ENCODE measurements around the gene ABHD17A.
"Not testable (repeated sequence)": the region's sequence is repeated elsewhere in the genome, so short reads cannot be mapped to it uniquely, and the experiment has no call there.

The ABHD17A gene

GRCh38 chr19:1880611-1881392, 4.5 kb downstream of the ABHD17A start:
- no peak for DNase-seq

DNA sequence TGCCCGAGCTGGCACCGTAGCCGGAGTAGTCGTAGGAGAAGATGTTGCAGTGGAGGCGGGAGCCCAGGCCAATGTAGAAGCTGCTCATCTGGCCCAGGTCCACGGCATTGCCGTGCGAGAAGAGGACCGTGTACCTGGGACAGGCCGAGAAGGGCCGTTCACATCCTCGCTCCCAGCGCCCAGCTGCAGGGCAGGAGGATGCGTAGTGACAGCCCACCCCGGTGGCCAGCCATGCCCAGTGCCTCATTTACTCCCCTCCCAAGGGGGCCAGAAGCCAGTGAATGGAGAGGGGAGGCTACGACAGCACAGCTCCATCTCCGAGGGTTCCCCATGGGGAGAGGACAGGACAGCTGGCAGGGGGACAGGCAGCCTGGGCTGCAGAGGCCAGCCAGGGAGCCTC, 5.3 kb downstream of the ABHD17A start:
- DNase-seq: not testable (repeated sequence)

- DNase-seq: not testable (repeated sequence)
These were observed 6.7 kb downstream of the ABHD17A start for GRCh38 chr19:1878583-1878982.

DNA sequence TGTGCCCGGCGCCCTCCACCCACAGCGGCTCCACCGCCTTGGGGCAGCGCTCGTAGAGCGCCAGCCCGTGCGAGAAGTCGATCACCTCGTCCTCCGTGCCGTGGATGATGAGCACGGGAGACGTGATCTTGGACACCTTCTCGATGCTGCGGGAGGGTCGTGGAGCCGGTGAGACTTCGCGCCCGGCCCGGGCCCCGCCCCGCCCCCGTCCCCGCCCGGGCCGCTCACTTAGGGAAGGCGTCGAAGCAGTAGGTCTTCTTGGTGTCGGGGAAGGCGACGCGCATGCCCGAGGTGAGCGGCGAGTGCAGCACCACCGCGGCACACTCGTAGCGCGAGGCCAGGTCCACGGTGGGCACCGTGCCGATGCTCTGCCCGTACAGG, 8.0 kb downstream of the ABHD17A start:
- DNase-seq: not testable (repeated sequence)

DNA sequence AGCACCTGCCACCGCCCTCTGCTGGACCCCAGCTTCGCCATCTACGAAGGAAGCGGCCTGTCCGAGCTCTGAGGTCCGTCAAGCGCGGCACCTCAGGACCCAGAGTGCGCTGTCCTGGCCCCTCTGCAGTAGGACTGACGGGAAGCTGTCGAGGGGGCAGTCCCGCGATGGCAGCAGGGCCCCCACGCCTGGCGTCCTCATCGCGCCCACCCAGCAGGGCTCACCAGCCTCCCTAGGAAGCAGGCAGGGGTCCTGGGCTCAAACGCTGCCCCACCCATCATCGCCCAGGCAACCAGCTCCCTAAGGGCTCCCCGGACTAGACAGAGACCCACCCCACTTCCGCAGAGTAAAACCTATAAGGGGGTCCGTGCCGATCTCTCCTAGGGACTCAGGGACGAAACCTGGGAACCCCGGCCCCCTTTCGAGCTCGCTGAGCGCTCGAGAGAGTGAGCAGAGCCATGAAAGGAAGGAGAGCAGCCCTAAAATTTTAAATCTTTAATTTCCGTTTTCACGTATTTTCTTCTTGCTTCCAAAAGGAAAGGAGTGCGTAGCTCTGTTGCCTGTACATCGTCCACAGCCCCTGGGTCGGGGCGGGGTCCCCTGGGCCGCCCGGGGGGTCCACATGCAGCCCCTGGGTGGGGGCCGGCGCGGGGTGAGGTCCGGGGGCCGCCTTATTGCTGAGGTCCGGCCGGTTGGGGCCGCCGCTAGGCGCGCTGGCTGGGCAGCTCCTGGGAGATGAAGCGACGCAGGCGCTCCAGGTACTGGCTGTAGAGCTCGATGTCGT, 8.6 kb downstream of the ABHD17A start:
- DNase-seq: peak; percentile 52

DNA sequence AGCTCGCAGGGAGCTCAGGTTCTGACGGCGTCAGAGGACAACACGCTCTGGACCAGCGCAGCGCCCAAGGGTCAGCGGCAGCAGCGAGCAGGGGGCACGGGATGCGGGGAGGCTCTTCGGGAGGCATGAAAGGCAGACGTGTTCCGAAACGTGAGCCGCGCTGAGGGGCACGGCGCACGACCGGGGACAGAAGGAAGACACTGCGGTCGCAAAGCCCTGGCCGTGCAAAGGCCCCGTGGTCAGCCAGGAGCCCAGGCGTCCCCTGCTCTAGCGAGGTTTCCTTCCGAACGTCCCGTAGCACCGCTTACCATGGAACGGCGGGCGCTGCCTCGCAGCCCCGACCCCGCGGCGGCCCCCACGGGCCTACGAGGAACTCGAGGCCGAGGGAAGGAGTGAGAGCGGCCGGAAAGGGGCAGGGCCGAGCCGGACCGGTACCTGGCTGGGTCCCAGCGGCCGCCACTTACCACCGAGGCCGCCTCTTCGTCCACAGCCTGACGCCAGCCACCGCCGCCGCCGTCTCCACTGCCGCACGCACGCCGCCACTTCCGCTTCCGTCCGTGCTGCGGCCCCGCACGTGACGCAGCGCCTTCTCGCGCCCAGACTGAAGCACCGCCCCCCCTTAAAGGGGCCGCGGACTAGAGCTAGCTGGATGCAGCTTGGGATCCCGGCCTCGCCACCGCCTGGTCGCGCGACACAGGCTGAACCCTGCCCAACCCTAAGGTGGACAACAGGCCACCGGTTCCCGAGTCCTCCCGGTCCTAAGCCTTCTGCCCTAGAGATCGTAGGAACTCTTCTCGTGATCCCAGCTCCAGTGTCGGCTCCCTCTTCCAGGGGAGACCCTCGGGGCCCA, 9.4 kb downstream of the ABHD17A start:
- peak; percentile 94 for DNase-seq

GRCh38 chr19:1875265-1875645, 10.0 kb downstream of the ABHD17A start:
- DNase-seq: not testable (repeated sequence)

- no peak for DNase-seq
These were observed 10.6 kb downstream of the ABHD17A start for GRCh38 chr19:1874554-1875185.

GRCh38 chr19:1873524-1874473, 11.5 kb downstream of the ABHD17A start:
- DNase-seq: peak; percentile 37

DNA sequence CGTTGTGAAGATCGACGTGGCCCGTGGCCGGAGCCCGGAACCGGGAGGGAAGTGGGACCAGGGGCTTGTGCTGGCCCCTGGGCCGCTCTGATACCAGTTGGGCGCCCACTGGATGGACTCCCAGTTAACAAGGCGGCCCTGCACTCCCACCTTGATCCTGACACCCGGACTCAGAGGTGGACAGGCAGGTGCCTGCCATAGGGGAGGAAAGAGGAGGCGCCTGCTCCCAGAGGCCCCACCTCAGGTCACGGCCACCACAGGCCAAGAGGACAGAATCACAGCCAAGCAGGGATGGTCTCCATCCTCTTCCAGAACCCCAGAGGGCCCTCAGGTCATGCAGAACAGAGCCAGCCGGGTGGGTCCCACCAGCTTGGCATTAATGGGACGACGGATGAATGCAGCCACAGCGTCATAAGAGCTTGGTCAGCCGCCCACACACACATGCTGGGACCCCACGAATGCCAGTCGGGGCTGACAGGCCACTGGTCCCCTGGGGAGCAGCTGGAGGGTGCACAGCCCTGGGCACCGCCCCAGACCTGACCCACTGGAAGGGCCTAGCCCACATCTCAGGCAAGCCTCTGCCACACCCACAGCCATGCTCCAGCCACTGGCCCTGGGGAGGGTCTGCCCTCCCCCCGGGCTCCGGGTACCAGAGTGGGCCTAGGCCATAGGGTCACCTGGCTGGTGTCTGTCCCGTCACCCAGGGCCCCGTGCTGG, 12.3 kb downstream of the ABHD17A start:
- no peak for DNase-seq

DNA sequence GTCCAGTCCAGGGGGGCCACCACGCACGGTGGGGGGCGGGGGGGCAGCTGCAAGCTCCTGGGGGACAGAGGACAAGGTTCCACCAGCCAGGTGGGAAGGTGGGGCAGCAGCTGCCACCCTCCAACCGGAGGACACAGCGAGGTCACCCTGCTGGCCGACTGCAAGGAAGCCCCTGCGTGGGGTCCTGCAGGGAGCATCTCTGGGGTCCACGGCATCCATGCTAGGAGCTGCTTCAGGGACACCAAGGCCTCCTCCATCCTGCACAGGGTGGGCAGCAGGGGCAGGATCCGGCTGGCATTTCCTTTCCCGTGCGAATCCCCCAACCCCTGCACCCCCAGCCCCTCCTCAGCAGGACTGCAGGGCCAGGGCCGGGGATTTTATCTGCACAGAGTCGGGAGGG, 13.7 kb downstream of the ABHD17A start:
- no peak for DNase-seq

DNA sequence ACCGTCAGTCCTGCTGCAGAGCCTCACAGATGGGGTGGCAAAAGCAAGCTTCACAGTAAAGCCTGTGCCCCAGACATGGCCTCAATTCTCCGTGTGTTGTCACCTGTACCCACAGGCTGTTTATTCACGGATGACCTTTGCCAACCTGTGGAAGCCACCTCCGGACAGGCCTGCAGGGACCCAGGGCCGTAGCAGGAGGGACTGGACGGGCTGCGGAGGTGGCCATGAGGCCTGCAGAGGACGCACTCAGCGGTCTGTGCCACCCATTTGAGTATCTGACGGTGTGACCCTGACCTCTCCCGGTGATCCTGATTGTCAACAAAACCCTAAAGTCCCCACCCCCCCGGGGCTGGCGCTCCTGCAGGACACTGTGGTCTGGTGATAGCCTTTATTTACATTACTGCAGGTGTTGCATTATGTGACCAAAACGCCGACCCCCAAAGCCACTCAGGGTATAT, 14.1 kb downstream of the ABHD17A start:
- DNase-seq: no peak

GRCh38 chr19:1868971-1869370, 16.3 kb downstream of the ABHD17A start:
- DNase-seq: no peak

GRCh38 chr19:1867349-1867724, 18.0 kb downstream of the ABHD17A start:
- no peak for DNase-seq

DNA sequence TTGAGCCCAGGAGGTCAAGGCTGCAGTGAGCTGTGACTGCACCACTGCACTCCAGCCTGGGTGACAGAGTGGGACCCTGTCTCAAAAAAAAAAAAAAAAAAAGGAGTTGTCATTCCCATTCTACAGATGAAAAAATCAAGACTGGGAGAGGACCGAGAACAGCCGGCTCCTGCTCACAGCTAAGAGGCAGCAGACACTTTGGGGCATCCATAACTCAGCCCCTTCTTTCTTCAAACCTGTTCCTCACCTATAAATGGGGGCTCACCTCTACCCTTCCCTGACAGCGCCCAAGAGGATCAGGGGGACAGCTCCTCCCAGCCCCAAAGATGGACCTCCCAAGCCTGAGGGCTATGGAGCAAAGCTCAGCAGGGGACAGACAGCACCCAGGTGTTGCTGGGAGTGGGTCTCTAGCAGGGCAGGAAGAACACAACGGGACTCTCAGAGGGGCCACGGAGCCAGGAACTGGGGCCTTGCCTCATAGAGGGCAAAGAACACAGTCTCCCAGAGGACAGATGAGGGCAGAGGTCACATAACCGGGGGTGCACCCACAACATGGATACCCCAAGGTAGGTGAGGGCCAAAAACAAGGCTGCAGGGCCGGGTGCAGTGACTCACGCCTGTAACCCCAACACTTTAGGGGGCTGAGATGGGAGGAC, 18.5 kb downstream of the ABHD17A start:
- no peak for DNase-seq

- no peak for DNase-seq
These were observed 19.9 kb downstream of the ABHD17A start for GRCh38 chr19:1865172-1866010.

DNA sequence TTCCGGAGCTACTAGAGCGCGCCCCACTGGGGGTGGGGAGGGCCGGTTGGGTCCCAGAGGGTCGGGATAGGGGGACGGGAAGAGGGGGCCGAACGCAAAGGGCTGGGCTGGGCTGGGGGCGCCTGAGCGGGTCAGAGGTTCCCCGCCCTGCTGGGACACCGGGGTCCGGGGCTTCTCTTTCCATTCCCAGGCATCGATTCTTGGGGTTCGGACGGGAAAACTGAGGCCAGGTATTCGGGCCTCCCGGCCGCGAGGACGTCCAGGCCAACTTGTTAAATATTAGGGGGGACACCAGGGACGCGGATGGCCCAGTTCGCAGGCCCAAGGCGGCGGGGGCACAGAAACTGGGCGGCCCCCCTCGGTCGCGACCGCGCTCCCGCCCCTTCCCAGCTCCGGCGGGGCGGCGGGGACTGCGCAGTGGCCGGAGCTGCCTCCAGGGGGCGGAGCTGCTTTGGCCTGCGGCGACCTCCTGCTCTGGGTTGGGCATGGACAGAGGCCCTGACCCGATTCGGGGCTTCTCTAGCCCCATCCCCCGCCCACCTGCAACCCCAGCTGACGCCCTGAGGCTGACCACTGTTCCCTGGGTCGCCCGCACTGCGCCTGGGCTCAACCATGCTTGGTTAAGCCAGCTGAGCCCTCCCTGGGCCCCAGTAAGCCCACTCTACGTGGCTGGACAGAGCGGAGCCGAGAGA, 20.7 kb downstream of the ABHD17A start:
- DNase-seq: peak; percentile 83

- peak; percentile 94 for DNase-seq
These were observed 21.4 kb downstream of the ABHD17A start for GRCh38 chr19:1863638-1864479.

Data from femur (tissue), 1 donor.